ENCODE data around the gene SEMA4B. TPM values are rescaled to one million over a fixed set of nuclear protein-coding genes. Genes with fewer than 3 reads are reported as not detected.

Gene SEMA4B
- total and polyA plus RNA-seq, 10 of the 15 experiments (the other 5 are each of a cell fraction or from before 2014, with no cell fraction given), result 0.87 to 26.0 (median 9.3) TPM

DNA sequence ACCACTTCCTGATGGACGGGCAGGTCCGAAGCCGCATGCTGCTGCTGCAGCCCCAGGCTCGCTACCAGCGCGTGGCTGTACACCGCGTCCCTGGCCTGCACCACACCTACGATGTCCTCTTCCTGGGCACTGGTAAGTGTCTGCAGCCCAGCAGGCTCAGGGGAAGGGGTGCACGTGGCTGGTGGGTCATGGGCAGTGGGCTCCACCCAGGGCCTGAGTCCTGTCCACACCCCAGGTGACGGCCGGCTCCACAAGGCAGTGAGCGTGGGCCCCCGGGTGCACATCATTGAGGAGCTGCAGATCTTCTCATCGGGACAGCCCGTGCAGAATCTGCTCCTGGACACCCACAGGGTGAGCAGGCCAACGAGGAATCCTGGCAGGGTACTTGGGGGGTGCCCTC, 23.9 kb downstream of the SEMA4B start:
- ChIA-PET RAD21 (ENCODE audit: unreplicated experiment) (no interaction called here), SMC1A (ENCODE audit: uncharacterized antibody, unreplicated experiment) (no interaction called here), POLR2A (no interaction called here), CTCF (interaction anchor here (0.9 to 1.0 kb wide), 2 partner anchors 62 to 63 kb away, joined by 3 to 7 read pairs; no protein-coding TSS in a partner anchor)
- no peak for TF ChIP-seq BACH1 (IDR thresholded peaks at IDR 0.05; ENCODE audit: borderline replicate concordance)
- no peak for TF ChIP-seq EZH2 (IDR thresholded peaks at IDR 0.05; ENCODE audit: borderline replicate concordance, control insufficient read depth, low read depth, low read length)
- TF ChIP-seq ETV6 (conservative IDR thresholded peaks at IDR 0.05 in 1 of 2, IDR thresholded peaks at IDR 0.05 in 1 of 2; ENCODE audit: borderline replicate concordance in 1 of 2, low read depth in 1 of 2), result no peak
- no peak for TF ChIP-seq NR2C1 (IDR thresholded peaks at IDR 0.05)
- no peak for TF ChIP-seq CHD4 (IDR thresholded peaks at IDR 0.05)
- H3K9me3 ChIP-seq (replicated peaks; ENCODE audit: control insufficient read depth, insufficient read depth, low read length), result no peaks in the 10 kb centered on the region
- no peak overlapping the region for H3K27ac ChIP-seq (ENCODE audit: control insufficient read depth, insufficient read depth)
- no peak overlapping the region for H2AFZ ChIP-seq (ENCODE audit: control insufficient read depth, low read depth, low read length)
- H3K9ac ChIP-seq (ENCODE audit: control insufficient read depth, insufficient read depth, low read length), result no peak overlapping the region
- 0 out of 2 replicates have a peak, but pooled peaks cover under 1% of the 10 kb centered on the region for H3K4me1 ChIP-seq (ENCODE audit: control insufficient read depth, insufficient read depth, low read length)
- no TSS peak for BruUV-seq (replicated peaks)
- peaks cover 17 to 22% of the 10 kb centered on the region in 2 experiments; a peak in 3 of 4 replicates for H3K36me3 ChIP-seq (ENCODE audit: control insufficient read depth in 2 of 2, insufficient read depth in 2 of 2, low read length in 1 of 2)
- H3K79me2 ChIP-seq (ENCODE audit: control insufficient read depth, insufficient read depth, low read length), result no peaks in the 10 kb centered on the region
- in situ Hi-C loops (cut with MboI) (no loop called here), intact Hi-C loops (cut with micrococcal nuclease; ENCODE audit: unreplicated experiment) (no loop called here)
- DNase-seq (ENCODE audit: low read depth, low spot score) (no peak), FAIRE-seq (no peak), ATAC-seq (no peak)
- no peak overlapping the region for H3K4me2 ChIP-seq (ENCODE audit: control insufficient read depth, insufficient read depth)
- H4K20me1 ChIP-seq (ENCODE audit: control insufficient read depth, insufficient read depth), result no peaks in the 10 kb centered on the region
- H3K27me3 ChIP-seq (replicated peaks in 1 of 2; ENCODE audit: control insufficient read depth in 2 of 2, insufficient read depth in 2 of 2, low read length in 1 of 2), result no peaks in the 10 kb centered on the region
- 93% methylated on average over 17 of the region's 17 CpGs for WGBS (ENCODE audit: insufficient coverage, insufficient replicate concordance, low lambda C conversion rate, missing lambda C conversion rate)
- H3K4me3 ChIP-seq, result no peak overlapping the region

- ChIA-PET POLR2A (no interaction called here), SMC1A (ENCODE audit: uncharacterized antibody, unreplicated experiment) (interaction anchor here (0.7 kb wide), 1 partner anchor 64 kb away, joined by 3 read pairs; no protein-coding TSS in a partner anchor), RAD21 (ENCODE audit: unreplicated experiment) (no interaction called here), CTCF (interaction anchor here (0.9 to 1.0 kb wide), 2 partner anchors 61 to 64 kb away, joined by 3 to 7 read pairs; no protein-coding TSS in a partner anchor)
- no peak for FAIRE-seq
- Histone ChIP-seq H3K27me3 (replicated peaks in 1 of 2; ENCODE audit: control insufficient read depth in 2 of 2, insufficient read depth in 2 of 2, low read length in 1 of 2) (no peaks in the 10 kb centered on the region), H3K27ac (ENCODE audit: control insufficient read depth, insufficient read depth) (no peak overlapping the region), H4K20me1 (ENCODE audit: control insufficient read depth, insufficient read depth) (no peaks in the 10 kb centered on the region), H3K36me3 (ENCODE audit: control insufficient read depth in 2 of 2, insufficient read depth in 2 of 2, low read length in 1 of 2) (peaks cover 19 to 28% of the 10 kb centered on the region in 2 experiments; a peak in 3 of 4 replicates), H3K79me2 (ENCODE audit: control insufficient read depth, insufficient read depth, low read length) (no peaks in the 10 kb centered on the region; the same call in 1 of the 2 replicates), H2AFZ (ENCODE audit: control insufficient read depth, low read depth, low read length) (no peak overlapping the region), H3K4me3 (no peak overlapping the region), H3K4me2 (ENCODE audit: control insufficient read depth, insufficient read depth) (no peak overlapping the region), H3K9ac (ENCODE audit: control insufficient read depth, insufficient read depth, low read length) (no peak overlapping the region), H3K4me1 (ENCODE audit: control insufficient read depth, insufficient read depth, low read length) (peaks cover 6% of the 10 kb centered on the region), H3K9me3 (replicated peaks; ENCODE audit: control insufficient read depth, insufficient read depth, low read length) (no peaks in the 10 kb centered on the region)
- DNase-seq (ENCODE audit: low read depth, low spot score), result no peak
- BruUV-seq (replicated peaks), result no TSS peak
- intact Hi-C loops (cut with micrococcal nuclease; ENCODE audit: unreplicated experiment) (no loop called here), in situ Hi-C loops (cut with MboI) (no loop called here)
- 95% methylated on average over 18 of the region's 18 CpGs for WGBS (ENCODE audit: insufficient coverage, insufficient replicate concordance, low lambda C conversion rate, missing lambda C conversion rate)
- TF ChIP-seq ZNF207 (IDR thresholded peaks at IDR 0.05; ENCODE audit: borderline replicate concordance), result no peak
- TF ChIP-seq, protein P1, sequence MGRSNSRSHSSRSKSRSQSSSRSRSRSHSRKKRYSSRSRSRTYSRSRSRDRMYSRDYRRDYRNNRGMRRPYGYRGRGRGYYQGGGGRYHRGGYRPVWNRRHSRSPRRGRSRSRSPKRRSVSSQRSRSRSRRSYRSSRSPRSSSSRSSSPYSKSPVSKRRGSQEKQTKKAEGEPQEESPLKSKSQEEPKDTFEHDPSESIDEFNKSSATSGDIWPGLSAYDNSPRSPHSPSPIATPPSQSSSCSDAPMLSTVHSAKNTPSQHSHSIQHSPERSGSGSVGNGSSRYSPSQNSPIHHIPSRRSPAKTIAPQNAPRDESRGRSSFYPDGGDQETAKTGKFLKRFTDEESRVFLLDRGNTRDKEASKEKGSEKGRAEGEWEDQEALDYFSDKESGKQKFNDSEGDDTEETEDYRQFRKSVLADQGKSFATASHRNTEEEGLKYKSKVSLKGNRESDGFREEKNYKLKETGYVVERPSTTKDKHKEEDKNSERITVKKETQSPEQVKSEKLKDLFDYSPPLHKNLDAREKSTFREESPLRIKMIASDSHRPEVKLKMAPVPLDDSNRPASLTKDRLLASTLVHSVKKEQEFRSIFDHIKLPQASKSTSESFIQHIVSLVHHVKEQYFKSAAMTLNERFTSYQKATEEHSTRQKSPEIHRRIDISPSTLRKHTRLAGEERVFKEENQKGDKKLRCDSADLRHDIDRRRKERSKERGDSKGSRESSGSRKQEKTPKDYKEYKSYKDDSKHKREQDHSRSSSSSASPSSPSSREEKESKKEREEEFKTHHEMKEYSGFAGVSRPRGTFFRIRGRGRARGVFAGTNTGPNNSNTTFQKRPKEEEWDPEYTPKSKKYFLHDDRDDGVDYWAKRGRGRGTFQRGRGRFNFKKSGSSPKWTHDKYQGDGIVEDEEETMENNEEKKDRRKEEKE (IDR thresholded peaks at IDR 0.05), result no peak
- TF ChIP-seq SPI1 (IDR thresholded peaks at IDR 0.05; ENCODE audit: borderline replicate concordance, insufficient read depth, low read depth, low read length), result no peak
- no peak for TF ChIP-seq ZNF622 (IDR thresholded peaks at IDR 0.05)
- TF ChIP-seq SREBF1 (IDR thresholded peaks at IDR 0.05; ENCODE audit: low read length), result no peak
- TF ChIP-seq WRNIP1 (IDR thresholded peaks at IDR 0.05; ENCODE audit: borderline replicate concordance, low read depth, low read length), result no peak
- TF ChIP-seq RAD21 (IDR thresholded peaks at IDR 0.05; ENCODE audit: insufficient read depth, low read depth, low read length), result no peak
- no peak for TF ChIP-seq MYC (IDR thresholded peaks at IDR 0.05; ENCODE audit: insufficient read depth, insufficient read length, insufficient replicate concordance, low read length, severe bottlenecking)
- TF ChIP-seq EED (IDR thresholded peaks at IDR 0.05; ENCODE audit: low read depth), result no peak
- no peak for ATAC-seq
Measured at GRCh38 chr15:90225504-90226234, 24.5 kb downstream of the SEMA4B start.
